ENCODE data around the gene PTGR3. TPM values are rescaled to one million over a fixed set of nuclear protein-coding genes. Genes with fewer than 3 reads are reported as not detected.

Gene PTGR3
- total RNA-seq, 1 donor, result 12.1 TPM

DNA sequence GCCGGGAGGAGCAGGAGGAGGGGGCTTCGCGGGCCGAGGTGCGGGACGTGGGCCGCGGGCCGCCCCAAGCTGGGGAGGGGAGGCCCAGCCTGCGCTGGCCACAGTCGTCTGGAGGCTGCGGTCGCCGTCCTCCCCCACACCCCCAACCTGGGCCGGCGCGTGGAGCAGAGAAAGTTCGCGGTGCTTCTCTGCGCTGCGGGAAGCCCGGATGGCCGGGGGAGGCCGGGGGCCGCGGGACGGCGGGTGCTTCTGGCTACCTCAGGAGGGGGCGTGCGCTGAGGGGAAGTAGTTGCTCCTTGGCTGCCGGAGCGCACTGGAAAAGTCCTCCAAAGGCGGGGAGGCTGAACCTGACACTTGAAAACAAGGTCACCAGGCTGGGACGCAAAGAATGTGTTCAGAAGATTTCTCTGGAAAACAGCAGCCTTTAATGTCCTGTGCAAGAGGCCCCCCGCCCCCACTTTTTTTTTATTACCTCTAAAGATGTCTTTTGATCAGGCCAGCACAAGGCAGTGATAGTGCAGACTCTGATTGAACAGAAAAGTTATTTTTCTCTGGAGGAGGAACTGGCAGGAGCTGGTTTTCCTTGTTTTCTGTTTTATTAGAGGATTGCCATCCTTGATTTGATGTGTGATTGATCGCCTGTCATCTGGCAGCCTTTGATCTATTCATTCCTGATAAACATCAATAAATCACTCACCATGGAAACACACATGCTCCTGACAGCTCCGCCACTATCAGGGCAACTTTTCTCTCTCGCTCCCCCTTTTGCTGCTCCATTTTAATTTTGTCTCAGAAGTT is 3.2 kb upstream of the PTGR3 start:
- TF ChIP-seq, protein P1, sequence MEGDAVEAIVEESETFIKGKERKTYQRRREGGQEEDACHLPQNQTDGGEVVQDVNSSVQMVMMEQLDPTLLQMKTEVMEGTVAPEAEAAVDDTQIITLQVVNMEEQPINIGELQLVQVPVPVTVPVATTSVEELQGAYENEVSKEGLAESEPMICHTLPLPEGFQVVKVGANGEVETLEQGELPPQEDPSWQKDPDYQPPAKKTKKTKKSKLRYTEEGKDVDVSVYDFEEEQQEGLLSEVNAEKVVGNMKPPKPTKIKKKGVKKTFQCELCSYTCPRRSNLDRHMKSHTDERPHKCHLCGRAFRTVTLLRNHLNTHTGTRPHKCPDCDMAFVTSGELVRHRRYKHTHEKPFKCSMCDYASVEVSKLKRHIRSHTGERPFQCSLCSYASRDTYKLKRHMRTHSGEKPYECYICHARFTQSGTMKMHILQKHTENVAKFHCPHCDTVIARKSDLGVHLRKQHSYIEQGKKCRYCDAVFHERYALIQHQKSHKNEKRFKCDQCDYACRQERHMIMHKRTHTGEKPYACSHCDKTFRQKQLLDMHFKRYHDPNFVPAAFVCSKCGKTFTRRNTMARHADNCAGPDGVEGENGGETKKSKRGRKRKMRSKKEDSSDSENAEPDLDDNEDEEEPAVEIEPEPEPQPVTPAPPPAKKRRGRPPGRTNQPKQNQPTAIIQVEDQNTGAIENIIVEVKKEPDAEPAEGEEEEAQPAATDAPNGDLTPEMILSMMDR (IDR thresholded peaks at IDR 0.05; ENCODE audit: insufficient read depth, low read depth, low read length), result no peak
- H3K4me3 ChIP-seq (ENCODE audit: low read depth, low read length), result peak overlapping the region; percentile 92
- peak; percentile 62 for DNase-seq (ENCODE audit: low read depth)

DNA sequence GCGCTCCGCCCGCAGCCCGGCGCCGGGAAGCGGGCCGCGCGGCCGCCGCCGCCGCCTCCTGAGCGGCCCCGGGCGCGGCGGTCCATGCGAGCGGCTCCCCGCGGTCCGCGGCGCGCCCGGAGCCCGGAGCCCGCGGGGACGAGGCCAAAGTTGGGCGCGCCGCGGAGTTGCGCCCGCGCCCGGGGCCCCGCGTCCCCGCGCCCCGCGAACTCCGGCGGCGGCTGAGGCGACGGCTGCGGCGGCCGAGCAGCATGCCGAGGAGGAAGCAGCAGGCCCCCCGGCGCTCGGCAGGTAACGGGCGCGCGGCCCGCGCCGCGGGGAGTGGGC is 2.6 kb upstream of the PTGR3 start:
- TF ChIP-seq, protein P1 (IDR thresholded peaks at IDR 0.05; ENCODE audit: insufficient read depth, low read depth, low read length), result no peak
- peak overlapping the region; percentile 92 for H3K4me3 ChIP-seq (ENCODE audit: low read depth, low read length)
- DNase-seq (ENCODE audit: low read depth), result no peak

DNA sequence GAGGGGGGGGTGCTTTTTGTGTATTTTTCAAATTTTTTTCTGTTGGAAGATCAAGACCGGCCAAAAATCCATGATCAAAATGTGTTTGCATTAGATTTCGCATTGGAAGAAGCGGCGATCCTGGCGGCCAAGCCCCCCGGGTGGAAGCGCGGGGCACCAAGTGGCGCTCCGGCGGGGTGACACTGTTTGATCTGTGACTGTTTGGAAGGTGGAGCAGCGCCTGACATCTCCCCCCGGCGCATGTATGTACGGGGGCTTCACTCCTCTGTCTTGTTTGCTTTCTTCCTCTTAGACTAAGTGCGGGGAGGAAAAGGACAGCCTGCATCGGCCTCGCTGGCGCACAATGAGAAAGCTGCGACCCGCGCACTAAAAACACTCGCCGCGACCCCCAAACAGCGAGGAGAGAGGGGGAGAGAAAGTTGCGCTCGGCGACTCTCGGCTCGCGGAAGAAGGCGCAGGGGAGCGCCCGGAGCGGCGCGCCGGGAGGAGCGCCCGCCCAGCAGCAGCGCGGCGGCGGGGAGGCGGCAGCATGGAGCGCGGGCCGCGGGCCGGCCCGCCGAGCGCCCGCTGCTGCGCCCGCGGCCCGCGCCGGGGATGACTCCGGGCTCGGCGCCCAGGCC is 2.2 kb upstream of the PTGR3 start:
- H3K4me3 ChIP-seq (ENCODE audit: low read depth, low read length), result peak overlapping the region; percentile 92
- no peak for DNase-seq (ENCODE audit: low read depth)
- TF ChIP-seq, protein P1 (IDR thresholded peaks at IDR 0.05; ENCODE audit: insufficient read depth, low read depth, low read length), result no peak

DNA sequence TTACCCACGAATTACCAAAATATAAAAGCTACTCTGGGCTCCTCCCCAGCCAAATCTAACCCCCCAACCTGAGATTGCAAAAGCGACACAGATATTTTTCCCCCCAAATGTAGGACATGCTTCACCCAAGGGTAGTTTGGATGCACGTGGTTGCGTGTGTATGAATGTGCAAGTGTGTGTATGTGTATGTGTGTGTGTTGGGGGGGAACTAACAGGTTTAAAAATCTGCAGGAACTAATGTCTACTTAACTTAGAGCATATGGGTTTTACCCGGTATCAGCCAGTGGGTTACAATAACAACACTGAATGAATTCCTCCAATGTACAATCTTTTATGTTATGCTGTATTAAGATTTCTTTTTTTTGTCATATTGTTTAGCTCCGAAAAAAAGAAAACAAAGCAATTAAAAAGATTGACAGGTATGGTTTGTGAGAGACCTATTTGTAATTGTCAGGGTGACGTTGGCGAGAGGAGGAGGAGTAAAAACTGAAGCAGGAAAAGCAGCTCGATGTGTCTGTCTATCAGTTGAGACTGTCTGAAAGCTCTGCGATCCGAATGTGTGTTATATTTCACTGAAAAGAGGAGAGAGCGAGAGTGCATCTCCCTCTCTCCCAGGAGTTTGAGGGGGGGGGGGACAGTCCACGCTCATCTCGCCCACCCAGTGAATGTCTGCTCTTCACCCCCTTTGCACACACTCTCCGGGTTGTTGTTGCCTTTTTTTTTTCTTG is 1.5 kb upstream of the PTGR3 start, which contains the start of gene TSHZ1:
TSS of gene TSHZ1 (plus strand) at position 524 of the 728 bp plus-strand sequence. CDS start 1,080 bp downstream, outside the sequence.
- TF ChIP-seq, protein P1 (IDR thresholded peaks at IDR 0.05; ENCODE audit: insufficient read depth, low read depth, low read length), result no peak
- peak within 1 kb of the TSS; percentile 92 for H3K4me3 ChIP-seq (ENCODE audit: low read depth, low read length)
- DNase-seq (ENCODE audit: low read depth), result peak; percentile 95

DNA sequence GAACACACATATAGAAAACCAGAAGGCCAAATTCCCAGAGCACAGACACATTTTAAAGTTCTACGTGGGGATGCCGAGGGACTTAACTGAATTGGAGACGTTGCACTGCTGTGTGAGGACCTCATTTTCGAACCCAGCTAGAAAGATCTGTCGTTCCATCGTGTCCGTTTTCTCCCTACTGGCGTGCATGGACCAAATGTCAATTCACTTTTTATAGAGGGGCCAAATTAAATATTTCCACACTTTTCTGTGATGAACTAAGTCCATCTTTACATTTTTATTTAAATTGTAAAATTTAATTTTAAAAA is 966 bp upstream of the PTGR3 start:
- H3K4me3 ChIP-seq (ENCODE audit: low read depth, low read length), result peak overlapping the region; percentile 92
- TF ChIP-seq, protein P1 (IDR thresholded peaks at IDR 0.05; ENCODE audit: insufficient read depth, low read depth, low read length), result no peak
- DNase-seq (ENCODE audit: low read depth), result no peak

DNA sequence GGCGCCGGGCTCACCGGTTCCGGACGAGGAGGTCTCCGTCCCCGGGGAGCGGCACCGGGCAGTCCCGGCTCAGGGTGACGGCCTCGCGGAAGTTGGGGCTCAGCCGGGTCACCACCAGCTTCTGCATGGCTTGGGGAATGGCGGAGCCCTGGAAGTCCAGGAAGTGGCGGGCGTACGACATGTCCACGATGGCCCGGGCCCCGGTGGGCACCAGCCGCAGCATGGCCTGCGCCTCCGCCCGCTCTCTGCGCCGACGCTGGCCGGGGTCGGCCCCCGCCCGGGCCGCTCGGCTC is 157 bp downstream of the PTGR3 start:
- peak overlapping the region; percentile 92 for H3K4me3 ChIP-seq (ENCODE audit: low read depth, low read length)
- TF ChIP-seq, protein P1 (IDR thresholded peaks at IDR 0.05; ENCODE audit: insufficient read depth, low read depth, low read length), result no peak
- no peak for DNase-seq (ENCODE audit: low read depth)
